Neural progenitor cell (in vitro differentiated cells): ENCODE measurements around the gene SPIRE1.

Source experiments
- CTCF ChIP-seq: fragments of 200-600 bp; sonication (generic); IDR thresholded peaks from 2 replicates; pipeline ENCODE4 v1.5.1; 2017; ENCODE audit warnings: antibody characterized with exemption, mild to moderate bottlenecking
- EZH2 ChIP-seq: fragments of 200-600 bp; sonication (generic); IDR thresholded peaks from 2 replicates; pipeline ENCODE4 v1.6.1; 2017; ENCODE audit warnings: antibody characterized with exemption, mild to moderate bottlenecking, moderate library complexity

DNA sequence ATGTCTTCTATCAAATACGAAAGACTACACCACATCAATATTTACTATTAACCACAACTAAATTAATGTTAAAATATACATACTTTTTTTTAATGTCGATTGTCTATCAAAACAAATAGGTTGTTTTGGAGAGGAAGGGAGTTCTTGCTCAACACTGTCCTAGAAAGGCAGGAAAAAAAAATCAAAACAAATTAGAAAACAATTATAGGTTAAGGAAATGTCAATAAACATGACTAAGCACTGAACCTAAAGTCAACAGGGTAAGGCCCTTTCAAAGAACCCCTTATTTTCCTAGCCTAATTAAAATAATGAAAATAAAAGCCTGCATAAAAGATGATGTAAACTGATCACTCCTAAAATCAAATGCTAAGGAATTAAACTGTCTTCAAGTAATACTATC lies 41.8 kb upstream of the SPIRE1 start:
- TF ChIP-seq CTCF (no peak), EZH2 (no peak)
